HEK293 (cell line): ENCODE results near the gene RSRC1.

Source experiments
- ZNF16 ChIP-seq: fragments of 450-650 bp; formaldehyde crosslinking; IDR thresholded peaks from 2 replicates; pipeline ENCODE4 v1.5.1; 2016; ENCODE audit warnings: low read depth, missing biosample characterization, missing genetic modification characterization
- TF ChIP-seq, protein P1 (sequence below): fragments of 450-650 bp; formaldehyde crosslinking; IDR thresholded peaks from 2 replicates; pipeline ENCODE4 v1.5.1; 2016; ENCODE audit warnings: missing biosample characterization, missing genetic modification characterization

DNA sequence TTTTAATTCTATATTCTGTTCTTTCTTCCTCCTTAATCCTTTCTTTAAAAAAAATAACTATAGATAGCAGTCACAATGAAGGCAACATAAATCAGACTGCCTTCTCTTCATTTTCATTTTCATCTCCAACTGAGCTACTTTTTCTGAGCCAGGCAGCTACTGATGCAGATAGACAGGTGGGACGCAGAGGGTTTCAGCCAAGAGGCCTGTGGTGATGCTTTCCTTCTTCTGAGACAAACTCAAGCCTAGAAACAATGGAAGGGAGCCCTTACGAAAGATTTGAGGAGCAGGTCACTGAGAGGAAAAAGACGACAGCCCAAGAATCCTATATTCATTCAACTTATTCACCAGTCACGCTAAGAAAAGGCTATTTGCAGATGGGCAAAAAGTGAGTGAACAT, 241.1 kb downstream of the RSRC1 start:
- no peak for TF ChIP-seq ZNF16 (tag by site-specific recombination)
- TF ChIP-seq, protein P1, sequence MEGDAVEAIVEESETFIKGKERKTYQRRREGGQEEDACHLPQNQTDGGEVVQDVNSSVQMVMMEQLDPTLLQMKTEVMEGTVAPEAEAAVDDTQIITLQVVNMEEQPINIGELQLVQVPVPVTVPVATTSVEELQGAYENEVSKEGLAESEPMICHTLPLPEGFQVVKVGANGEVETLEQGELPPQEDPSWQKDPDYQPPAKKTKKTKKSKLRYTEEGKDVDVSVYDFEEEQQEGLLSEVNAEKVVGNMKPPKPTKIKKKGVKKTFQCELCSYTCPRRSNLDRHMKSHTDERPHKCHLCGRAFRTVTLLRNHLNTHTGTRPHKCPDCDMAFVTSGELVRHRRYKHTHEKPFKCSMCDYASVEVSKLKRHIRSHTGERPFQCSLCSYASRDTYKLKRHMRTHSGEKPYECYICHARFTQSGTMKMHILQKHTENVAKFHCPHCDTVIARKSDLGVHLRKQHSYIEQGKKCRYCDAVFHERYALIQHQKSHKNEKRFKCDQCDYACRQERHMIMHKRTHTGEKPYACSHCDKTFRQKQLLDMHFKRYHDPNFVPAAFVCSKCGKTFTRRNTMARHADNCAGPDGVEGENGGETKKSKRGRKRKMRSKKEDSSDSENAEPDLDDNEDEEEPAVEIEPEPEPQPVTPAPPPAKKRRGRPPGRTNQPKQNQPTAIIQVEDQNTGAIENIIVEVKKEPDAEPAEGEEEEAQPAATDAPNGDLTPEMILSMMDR (tag by site-specific recombination): no peak
